Type B pancreatic cell (in vitro differentiated cells): ENCODE data around the gene CEPT1. TPM values are rescaled to one million over a fixed set of nuclear protein-coding genes. Genes with fewer than 3 reads are reported as not detected.

Experiments
- DNase-seq: peaks from one replicate; pipeline ENCODE4 v3.0.0; 2021; ENCODE audit warnings: mixed read lengths; ENCODE audit not compliant: unreplicated experiment; ENCODE audit errors: extremely low spot score
- H3K27ac Mint-ChIP-seq: 2 replicates; pipeline ENCODE4 v1.8.0; 2021; ENCODE audit warnings: mild to moderate bottlenecking, mixed read lengths
- H3K27me3 Mint-ChIP-seq: 2 replicates; pipeline ENCODE4 v1.8.0; 2021; ENCODE audit warnings: mixed read lengths
- H3K36me3 Mint-ChIP-seq: 2 replicates; pipeline ENCODE4 v1.8.0; 2021; ENCODE audit warnings: mixed read lengths
- H3K4me1 Mint-ChIP-seq: one replicate; pipeline ENCODE4 v1.8.0; 2021; ENCODE audit warnings: mixed read lengths; ENCODE audit not compliant: unreplicated experiment
- H3K4me3 Mint-ChIP-seq: 2 replicates; pipeline ENCODE4 v1.8.0; 2021; ENCODE audit warnings: mild to moderate bottlenecking, mixed read lengths
- H3K9me3 Mint-ChIP-seq: 2 replicates; pipeline ENCODE4 v1.8.0; 2021; ENCODE audit warnings: mixed read lengths
- total RNA-seq: library from RNA; stranded (reverse); gene quantifications from 2 replicates; pipeline ENCODE4 v1.2.1, GENCODE V29; 2021; ENCODE audit warnings: low replicate concordance
- TF ChIP-seq, protein P1 (sequence below): fragments of 200-600 bp; sonication (generic); conservative IDR thresholded peaks from 2 replicates; pipeline ENCODE4 v1.5.0; 2021; ENCODE audit warnings: antibody characterized with exemption, mild to moderate bottlenecking

CEPT1 gene
- total RNA-seq, 1 donor from 2014 or later = 41.0 TPM

DNA sequence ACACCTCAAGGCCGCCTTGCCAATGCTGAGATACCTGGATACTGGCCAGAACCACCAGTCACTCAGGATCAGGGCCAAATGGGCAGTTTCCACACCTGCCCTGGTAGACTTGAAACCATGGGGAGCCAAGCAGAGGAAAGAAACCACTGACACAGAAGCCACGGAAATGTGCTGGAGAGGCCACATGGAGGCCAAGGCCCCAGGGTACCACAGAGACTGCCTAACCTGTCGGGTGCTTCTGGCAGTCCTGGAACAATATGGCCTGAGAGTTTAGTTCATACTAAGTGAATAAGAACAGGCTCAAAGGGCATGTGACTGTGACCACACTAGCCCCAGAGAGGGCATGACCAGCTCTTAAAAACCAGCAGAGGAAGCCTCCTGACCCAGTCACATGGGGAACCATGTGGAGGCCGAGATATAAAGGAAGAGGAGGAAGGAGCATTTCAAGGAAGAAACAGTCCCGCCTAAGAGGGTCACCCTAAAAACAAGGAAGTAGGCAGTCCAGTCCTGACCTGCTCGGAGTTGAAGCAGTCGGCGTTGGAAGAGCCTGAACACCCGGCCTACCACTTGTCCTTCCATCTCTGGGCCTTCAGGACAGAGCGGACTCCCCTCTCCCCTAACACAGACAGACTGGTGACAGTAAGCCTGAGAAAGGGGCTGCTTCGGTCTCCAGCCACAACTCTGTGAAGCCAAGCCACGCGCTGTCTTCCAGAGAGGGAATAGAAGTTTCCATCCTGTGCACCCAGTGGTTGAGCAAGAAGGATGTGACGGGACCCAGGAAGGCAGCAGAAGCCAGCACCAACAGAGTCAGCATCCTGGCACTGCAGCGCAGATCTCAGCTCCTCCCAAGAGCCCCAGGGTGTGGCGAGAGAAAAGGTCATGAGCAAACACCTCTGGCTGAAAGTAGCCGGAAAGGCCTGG, 60.1 kb downstream of the CEPT1 start, which contains the start of gene DENND2D:
Gene DENND2D, minus strand, starts transcription at position 766 of the 921 bp plus-strand sequence. Its CDS starts 187 bp downstream, at position 579.
- peaks cover 3% of the 10 kb centered on the region for H3K36me3 Mint-ChIP-seq
- H3K4me3 Mint-ChIP-seq = peak within 1 kb of the TSS; percentile 18
- H3K27ac Mint-ChIP-seq = peak within 1 kb of the TSS; percentile 99
- H3K27me3 Mint-ChIP-seq = peaks cover 6% of the 10 kb centered on the region
- H3K4me1 Mint-ChIP-seq = peaks cover 17% of the 10 kb centered on the region
- TF ChIP-seq, protein P1, sequence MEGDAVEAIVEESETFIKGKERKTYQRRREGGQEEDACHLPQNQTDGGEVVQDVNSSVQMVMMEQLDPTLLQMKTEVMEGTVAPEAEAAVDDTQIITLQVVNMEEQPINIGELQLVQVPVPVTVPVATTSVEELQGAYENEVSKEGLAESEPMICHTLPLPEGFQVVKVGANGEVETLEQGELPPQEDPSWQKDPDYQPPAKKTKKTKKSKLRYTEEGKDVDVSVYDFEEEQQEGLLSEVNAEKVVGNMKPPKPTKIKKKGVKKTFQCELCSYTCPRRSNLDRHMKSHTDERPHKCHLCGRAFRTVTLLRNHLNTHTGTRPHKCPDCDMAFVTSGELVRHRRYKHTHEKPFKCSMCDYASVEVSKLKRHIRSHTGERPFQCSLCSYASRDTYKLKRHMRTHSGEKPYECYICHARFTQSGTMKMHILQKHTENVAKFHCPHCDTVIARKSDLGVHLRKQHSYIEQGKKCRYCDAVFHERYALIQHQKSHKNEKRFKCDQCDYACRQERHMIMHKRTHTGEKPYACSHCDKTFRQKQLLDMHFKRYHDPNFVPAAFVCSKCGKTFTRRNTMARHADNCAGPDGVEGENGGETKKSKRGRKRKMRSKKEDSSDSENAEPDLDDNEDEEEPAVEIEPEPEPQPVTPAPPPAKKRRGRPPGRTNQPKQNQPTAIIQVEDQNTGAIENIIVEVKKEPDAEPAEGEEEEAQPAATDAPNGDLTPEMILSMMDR = no peak
- H3K9me3 Mint-ChIP-seq = no peaks in the 10 kb centered on the region
- DNase-seq = no peak

DNA sequence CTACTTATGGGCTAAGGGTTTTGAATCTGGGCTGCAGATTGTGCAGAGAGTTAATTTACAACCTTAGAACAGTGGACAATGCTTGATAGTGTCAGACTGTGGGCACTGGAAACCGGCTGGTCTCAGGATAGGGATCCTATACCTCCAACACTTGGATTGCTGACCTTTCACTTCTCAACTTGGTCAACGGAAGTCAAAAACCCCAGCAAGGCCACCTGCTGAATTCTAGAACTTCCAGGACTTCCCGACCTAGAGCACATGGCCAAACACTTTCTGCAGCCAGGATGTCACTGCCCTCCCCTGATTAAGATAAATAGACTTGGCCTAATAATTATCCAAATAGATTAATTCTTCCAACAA, 60.8 kb downstream of the CEPT1 start:
- Mint-ChIP-seq H3K4me3 (peak overlapping the region; percentile 18), H3K9me3 (no peaks in the 10 kb centered on the region), H3K27ac (peak overlapping the region; percentile 99), H3K36me3 (peaks cover 3% of the 10 kb centered on the region), H3K27me3 (peaks cover 6% of the 10 kb centered on the region), H3K4me1 (peaks cover 14% of the 10 kb centered on the region)
- TF ChIP-seq, protein P1 = no peak
- no peak for DNase-seq

DNA sequence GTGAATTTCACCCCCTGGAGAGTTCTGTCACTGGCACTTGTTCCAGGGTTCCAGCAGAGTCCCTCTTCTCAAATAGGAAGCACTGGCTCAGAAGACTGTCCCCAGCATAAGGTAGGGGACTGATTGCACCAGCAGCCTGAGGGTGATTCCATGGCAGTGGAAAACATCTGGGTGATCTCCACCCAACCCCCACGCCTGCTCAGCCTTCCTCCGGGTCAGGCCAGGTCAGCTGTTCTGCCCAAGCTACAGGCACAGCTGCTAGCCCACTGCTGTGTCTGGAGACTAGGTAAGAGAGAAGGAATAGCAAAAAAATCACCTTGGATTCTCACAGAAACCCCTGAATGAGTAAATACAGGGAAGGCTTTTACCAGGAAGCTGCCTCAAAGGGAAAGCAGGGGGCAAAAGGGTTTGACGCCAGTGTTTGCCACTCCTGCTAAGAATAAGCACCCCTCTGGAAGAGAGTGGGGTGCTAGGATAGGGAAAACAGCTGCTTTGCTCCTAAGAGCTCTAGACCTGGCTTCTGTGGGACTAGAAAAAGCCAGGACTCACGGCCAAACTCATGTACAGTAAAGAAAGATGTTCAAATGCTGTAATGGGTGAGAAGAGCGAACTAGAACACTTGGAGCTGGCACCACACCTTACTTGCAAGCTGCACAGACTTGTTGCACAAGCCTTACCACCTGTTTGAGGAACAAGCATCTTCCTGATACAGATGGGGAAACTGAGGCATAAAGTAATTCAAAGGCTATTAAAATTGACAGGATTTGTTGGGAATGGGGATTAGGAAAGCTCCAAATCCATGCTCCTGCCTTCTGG, 61.5 kb downstream of the CEPT1 start:
- TF ChIP-seq, protein P1 = no peak
- Mint-ChIP-seq H3K36me3 (peaks cover under 1% of the 10 kb centered on the region), H3K9me3 (no peaks in the 10 kb centered on the region), H3K27ac (peak overlapping the region; percentile 99), H3K4me1 (peaks cover 14% of the 10 kb centered on the region), H3K27me3 (peaks cover 6% of the 10 kb centered on the region), H3K4me3 (peak overlapping the region; percentile 82)
- no peak for DNase-seq

DNA sequence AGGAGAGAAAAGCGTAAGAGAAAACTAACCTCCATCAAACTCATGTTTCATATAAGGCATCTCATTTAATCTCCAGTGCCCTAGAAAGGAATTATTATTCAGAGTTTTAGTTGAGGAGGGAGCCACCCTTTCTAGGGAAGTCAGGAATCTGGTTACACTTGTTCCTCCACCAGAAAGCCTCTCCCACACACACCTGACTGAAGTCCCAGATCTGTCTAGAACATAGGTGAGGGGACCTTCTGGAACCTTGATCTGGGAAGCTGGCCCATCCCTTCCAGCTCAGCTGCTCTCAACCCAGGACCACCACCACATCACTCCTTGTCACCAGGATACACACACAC, 62.3 kb downstream of the CEPT1 start:
- no peaks in the 10 kb centered on the region for H3K36me3 Mint-ChIP-seq
- H3K4me1 Mint-ChIP-seq = peaks cover 14% of the 10 kb centered on the region
- DNase-seq = no peak
- H3K4me3 Mint-ChIP-seq = peak overlapping the region; percentile 82
- TF ChIP-seq, protein P1 = no peak
- H3K27ac Mint-ChIP-seq = peak overlapping the region; percentile 99
- peaks cover 6% of the 10 kb centered on the region for H3K27me3 Mint-ChIP-seq
- H3K9me3 Mint-ChIP-seq = no peaks in the 10 kb centered on the region

DNA sequence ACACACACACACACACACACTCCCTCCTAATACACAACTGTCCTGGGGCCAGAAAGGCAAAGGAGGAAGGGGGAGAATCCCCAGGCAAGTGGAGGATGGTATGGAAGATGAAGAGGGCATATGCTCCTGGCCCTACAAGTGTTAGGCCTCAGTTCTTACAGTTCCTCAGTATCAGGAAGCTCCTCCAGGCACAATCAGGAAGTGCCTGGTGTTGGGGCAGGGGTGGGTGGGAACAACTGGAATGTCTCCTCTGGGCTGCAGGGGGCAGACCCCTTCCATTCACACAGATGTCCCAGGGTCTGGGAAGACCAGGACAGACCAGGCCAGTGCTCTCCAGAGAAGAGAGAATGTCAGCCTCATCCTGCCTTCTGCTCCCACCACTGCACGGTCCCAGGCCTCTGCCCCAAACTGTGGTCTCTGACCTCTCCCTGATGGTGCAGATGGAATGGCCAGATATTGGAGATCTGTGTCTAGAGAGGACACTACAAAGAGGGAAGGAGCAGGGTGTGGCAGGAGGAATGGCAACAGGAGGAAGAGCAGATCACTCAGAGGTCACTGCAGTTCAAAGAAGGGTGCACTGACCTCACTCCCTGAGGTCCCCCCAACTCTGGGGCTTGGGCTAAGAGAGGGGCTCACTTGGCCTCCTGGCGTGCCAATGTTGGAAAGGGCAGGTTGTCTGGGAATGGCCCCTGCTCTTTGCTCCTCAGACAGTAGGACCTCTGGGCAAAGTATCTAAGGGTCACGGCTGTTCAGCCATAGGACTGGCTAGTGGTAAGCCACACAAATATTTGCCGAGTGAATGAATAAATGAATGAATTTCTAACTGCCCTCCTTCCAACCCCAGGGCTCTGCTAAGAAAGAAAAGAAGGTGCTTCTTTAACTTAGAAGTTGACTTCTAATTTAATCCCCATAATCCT, 62.9 kb downstream of the CEPT1 start:
- H3K4me3 Mint-ChIP-seq = peak overlapping the region; percentile 82
- H3K27me3 Mint-ChIP-seq = peaks cover 6% of the 10 kb centered on the region
- TF ChIP-seq, protein P1 = no peak
- DNase-seq = no peak
- H3K36me3 Mint-ChIP-seq = no peaks in the 10 kb centered on the region
- H3K4me1 Mint-ChIP-seq = peaks cover 14% of the 10 kb centered on the region
- peak overlapping the region; percentile 99 for H3K27ac Mint-ChIP-seq
- no peaks in the 10 kb centered on the region for H3K9me3 Mint-ChIP-seq
